DMS153 treated with DMSO at 0.1 percent for 48 hours (cell line): ENCODE results near the gene ATP6V0A1.
"Not testable (repeated sequence)": the region's sequence is repeated elsewhere in the genome, so short reads cannot be mapped to it uniquely, and the experiment has no call there.

ENCODE experiments used
- DNase-seq: peaks from one replicate; lab custom pipeline; 2025; ENCODE audit not compliant: unreplicated experiment; lab: John Stamatoyannopoulos, UW

ATP6V0A1 gene

GRCh38 chr17:42555961-42556617 is 97.4 kb downstream of the ATP6V0A1 start:
- DNase-seq, result not testable (repeated sequence)

DNA sequence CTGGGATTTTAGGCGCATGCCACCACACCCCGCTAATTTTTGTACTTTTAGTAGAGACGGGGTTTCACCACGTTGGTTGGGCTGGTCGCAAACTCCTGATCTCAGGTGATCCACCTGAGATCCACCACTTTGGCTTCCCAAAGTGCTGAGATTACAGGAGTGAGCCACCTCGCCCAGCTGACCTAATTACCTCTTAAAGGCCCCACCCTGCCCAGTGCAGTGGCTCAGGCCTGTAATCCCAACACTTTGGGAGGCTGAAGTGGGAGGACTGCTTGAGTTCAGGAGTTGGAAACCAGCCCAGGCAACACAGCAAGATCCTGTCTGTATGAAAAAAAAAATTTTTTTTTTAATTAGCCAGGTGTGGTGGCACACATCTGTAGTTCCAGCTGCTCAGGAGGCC is 100.4 kb downstream of the ATP6V0A1 start:
- DNase-seq, result no peak

GRCh38 chr17:42560246-42560645 is 101.6 kb downstream of the ATP6V0A1 start:
- DNase-seq, result no peak

DNA sequence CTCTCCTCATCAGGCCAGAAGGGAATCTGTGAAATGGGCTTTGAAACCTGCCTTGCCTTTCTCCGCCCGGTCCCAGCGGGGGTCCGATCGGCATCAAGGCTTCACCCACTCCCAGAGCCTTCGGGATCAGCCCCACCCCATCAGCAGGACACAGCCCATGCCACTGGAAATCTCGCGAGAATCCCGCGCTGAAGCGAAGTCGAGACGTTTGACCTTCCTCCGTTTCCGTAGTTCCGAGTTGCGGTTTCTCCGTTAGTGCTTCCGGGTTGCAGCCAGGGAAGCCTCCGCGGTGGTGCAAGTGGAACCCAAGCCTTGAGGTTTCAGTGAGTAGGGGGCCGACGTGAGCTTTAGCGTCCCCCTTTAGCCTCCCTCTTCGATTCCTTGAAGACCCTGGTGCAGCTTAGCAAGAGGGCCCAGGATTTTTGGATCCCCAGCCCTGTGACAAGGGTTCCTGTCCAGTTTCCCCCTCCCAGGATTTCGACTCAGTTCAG is 103.3 kb downstream of the ATP6V0A1 start, which contains the start of gene COASY:
Gene COASY, plus strand, starts transcription at position 252 of the 491 bp plus-strand sequence. CDS start 475 bp downstream, outside the sequence.
- DNase-seq, result peak; percentile 62

DNA sequence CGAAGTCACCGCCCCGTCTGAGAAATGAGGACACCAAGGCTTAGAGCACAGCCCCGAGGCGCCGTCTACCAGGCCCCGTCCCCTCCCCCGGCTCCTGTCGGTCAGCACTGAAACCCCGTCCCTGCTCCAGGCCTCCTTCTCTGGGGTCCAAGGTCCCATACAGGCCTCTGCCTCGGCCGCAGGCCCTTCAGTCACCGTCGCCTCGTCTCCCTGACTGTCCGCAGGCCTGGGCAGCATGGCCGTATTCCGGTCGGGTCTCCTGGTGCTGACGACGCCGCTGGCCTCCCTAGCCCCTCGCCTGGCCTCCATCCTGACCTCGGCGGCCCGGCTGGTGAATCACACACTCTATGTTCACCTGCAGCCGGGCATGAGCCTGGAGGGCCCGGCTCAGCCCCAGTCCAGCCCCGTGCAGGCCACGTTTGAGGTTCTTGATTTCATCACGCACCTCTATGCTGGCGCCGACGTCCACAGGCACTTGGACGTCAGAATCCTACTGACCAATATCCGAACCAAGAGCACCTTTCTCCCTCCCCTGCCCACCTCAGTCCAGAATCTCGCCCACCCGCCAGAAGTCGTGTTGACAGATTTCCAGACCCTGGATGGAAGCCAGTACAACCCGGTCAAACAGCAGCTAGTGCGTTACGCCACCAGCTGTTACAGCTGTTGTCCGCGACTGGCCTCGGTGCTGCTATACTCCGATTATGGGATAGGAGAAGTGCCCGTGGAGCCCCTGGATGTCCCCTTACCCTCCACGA is 103.9 kb downstream of the ATP6V0A1 start:
- no peak for DNase-seq

- no peak for DNase-seq
These were observed 104.4 kb downstream of the ATP6V0A1 start for GRCh38 chr17:42563143-42563509.

DNA sequence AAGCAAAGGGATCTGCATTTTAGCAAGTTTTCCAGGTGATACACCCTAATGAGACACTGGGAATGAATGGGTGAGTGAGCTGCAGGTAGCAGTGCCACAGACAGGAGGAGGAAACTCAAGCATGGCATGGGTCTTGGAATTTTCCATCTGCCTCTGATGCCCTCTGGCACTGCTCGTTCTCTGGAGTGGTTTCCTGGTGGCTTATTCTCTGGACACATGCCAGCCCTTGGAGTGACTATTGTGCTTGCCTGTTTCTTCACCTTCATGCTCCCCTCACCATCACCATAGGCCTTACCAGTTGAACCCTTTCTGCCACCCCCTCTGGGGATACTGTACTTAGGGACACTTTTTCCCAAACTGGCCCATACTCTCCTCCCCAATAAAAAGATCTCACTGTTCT is 104.9 kb downstream of the ATP6V0A1 start:
- DNase-seq, result no peak

DNA sequence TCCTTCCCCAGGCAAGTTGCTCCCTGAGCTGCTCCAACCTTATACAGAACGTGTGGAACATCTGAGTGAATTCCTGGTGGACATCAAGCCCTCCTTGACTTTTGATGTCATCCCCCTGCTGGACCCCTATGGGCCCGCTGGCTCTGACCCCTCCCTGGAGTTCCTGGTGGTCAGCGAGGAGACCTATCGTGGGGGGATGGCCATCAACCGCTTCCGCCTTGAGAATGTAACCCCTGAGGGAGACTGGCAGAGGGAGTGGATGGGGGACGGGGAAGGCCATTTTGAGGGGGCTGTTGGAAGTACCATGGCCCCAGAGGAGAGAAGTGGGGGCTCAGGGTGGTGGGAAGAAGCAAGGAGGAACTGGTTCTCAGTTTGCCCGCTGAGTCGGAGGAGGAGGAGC is 105.3 kb downstream of the ATP6V0A1 start:
- DNase-seq, result no peak

GRCh38 chr17:42564815-42565522 is 106.3 kb downstream of the ATP6V0A1 start:
- no peak for DNase-seq

DNA sequence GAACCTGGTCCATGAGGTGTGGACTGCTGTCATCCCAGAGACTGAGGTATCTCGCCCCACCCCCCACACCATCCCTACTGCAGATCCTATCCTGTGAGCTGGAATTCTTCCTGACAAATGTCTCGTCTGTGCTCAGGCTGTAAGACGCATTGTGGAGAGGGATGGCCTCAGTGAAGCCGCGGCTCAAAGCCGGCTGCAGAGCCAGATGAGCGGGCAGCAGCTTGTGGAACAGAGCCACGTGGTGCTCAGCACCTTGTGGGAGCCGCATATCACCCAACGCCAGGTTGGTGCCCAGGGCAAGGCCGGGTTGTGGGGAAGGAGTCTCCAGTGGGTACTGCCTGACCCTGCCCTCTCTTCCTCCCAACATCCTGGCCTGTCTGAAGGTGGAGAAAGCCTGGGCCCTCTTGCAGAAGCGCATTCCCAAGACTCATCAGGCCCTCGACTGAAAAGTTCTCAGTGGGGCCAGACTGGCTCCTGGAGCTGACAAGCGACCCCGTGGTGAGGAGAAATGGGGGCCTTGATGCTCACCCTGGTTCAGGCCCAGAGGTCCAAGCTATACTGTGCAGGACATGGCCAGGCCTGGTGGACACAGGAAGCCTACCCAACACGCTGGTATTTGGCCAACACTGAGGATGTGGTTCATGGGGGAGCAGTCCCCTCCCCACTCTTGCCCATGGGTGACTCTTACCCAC is 107.0 kb downstream of the ATP6V0A1 start:
- DNase-seq, result no peak

- DNase-seq, result no peak
These were observed 107.7 kb downstream of the ATP6V0A1 start for GRCh38 chr17:42566215-42566882.

GRCh38 chr17:42566883-42567573 is 108.3 kb downstream of the ATP6V0A1 start, which contains the start of gene MLX:
Gene MLX (plus strand): TSS chr17:42567100. CDS start chr17:42567125, 25 bp downstream.
- peak; percentile 89 for DNase-seq

- no peak for DNase-seq
These were observed 109.8 kb downstream of the ATP6V0A1 start for GRCh38 chr17:42568341-42569111.

DNA sequence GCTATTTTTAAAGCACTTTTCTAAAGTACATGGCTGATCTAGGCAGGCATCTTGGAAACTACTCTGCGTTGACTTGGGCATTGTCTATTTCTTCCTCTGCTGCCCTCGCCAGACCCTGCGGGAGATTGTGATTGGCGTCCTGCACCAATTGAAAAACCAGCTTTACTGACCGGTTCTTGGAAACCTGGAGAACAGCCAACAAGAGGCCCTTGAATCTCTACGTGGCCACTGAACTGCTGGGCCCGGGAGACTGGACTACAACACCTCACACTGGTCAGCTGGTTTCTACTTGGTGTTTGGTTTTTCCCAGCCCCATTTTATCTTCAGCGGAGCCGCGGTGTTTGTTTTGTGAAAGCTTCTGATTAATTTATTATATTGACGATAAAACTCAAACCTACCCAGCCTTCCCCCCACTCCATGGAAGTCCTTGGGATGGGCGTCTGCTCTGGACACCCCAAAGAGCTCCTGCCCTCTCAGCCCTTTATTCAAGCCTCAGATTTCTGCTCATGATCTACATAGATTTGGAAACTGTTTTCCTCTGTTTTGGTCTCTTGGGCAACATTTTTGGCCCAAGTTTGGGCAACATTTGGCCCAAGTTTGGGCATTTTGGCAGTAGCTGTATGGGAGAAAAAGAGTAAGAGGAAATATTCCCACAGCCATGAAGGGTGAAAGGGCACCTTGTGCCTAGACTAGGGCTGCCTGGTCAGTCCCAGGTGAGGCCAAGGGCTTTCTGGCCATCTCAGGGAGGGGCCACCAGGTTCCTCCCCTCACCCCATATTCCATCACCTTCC is 113.0 kb downstream of the ATP6V0A1 start:
- no peak for DNase-seq
